Muscle layer of duodenum (tissue), 2 donors: Measurements from ENCODE around the gene RCOR3.

Experiments used
- H3K27ac ChIP-seq: one replicate; pipeline ENCODE4 v1.7.0; 2013; ENCODE audit warnings: mild to moderate bottlenecking, low read length
- H3K27me3 ChIP-seq: one replicate; pipeline ENCODE4 v1.7.0; 2013; ENCODE audit warnings: low read depth, mild to moderate bottlenecking, control low read depth, low read length
- H3K36me3 ChIP-seq, 2 donors: one replicate each; pipeline ENCODE4 v1.7.0; 2013; ENCODE audit warnings: low read length in 2 of 2, control low read depth in 1 of 2, mild to moderate bottlenecking in 1 of 2; ENCODE audit not compliant: insufficient read depth in 2 of 2, control insufficient read depth in 1 of 2
- H3K4me1 ChIP-seq, 2 donors: one replicate each; pipeline ENCODE4 v1.7.0; 2013; ENCODE audit warnings: low read length in 2 of 2, mild to moderate bottlenecking in 2 of 2, control low read depth in 1 of 2, moderate library complexity in 1 of 2; ENCODE audit not compliant: insufficient read depth in 2 of 2, control insufficient read depth in 1 of 2
- H3K4me3 ChIP-seq, 2 donors: one replicate each; pipeline ENCODE4 v1.7.0; 2013; ENCODE audit warnings: low read length in 2 of 2, low read depth in 1 of 2, mild to moderate bottlenecking in 1 of 2
- H3K9me3 ChIP-seq, 2 donors: one replicate each; pipeline ENCODE4 v1.7.0; 2013; ENCODE audit warnings: low read length in 2 of 2, control low read depth in 1 of 2, mild to moderate bottlenecking in 1 of 2; ENCODE audit not compliant: control insufficient read depth in 1 of 2
- donor health status: healthy.

RCOR3 gene

DNA sequence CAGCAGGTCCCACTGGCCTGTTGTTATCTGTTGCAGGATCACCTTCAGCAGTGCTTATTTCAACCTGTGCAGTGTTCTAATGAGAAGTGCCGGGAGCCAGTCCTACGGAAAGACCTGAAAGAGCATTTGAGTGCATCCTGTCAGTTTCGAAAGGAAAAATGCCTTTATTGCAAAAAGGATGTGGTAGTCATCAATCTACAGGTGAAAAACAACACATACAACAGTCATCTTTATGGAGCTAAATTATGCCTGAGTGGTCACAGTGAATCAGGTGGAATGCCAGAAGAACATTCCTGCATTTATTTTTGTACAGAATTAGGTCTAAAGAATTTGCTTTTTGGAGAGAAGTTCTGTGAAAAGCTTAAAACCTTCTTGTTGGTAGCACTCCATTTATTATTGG lies 100.7 kb downstream of the RCOR3 start:
- H3K27ac ChIP-seq: no peak overlapping the region

DNA sequence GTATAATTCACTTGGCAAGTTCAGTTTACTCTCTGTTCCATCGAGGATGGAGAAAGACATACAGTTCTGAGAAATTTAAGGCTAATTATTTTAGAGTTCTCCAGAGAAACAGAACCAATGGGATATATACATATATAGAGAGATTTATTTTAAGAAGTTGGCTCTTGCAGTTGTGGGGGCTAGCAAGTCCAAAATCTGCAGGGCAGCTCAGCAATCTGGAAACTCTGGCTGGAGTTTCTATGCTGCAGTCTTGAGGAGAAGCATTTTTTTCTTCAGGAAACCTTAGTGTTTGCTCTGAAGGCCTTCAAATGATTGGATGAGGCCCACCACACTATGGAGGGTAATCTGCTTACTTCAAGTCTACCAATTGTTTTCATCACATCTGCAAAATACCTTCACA lies 102.0 kb downstream of the RCOR3 start:
- Histone ChIP-seq H3K27ac (no peak overlapping the region), H3K9me3 (no peaks in the 10 kb centered on the region), H3K4me1 (no peaks in the 10 kb centered on the region), H3K27me3 (no peaks in the 10 kb centered on the region), H3K36me3 (peaks cover 31 to 41% of the 10 kb centered on the region in 2 donors), H3K4me3 (no peak overlapping the region)

More for the DNA sequence above, 100.7 kb downstream of the RCOR3 start:
- no peak overlapping the region for H3K4me3 ChIP-seq
- no peaks in the 10 kb centered on the region for H3K4me1 ChIP-seq
- peaks cover 23 to 42% of the 10 kb centered on the region in 2 donors for H3K36me3 ChIP-seq
- no peaks in the 10 kb centered on the region for H3K27me3 ChIP-seq
- H3K9me3 ChIP-seq: no peaks in the 10 kb centered on the region
